ENCODE results near the gene ARMH3.
A peak's percentile ranks its signal among the peaks of the same experiment; 100 is the strongest.
"Not testable (repeated sequence)": the region's sequence is repeated elsewhere in the genome, so short reads cannot be mapped to it uniquely, and the experiment has no call there.

ARMH3 gene

GRCh38 chr10:102046095-102046494, 9.9 kb downstream of the ARMH3 start:
- no peak for DNase-seq (ENCODE audit: low spot score)

DNA sequence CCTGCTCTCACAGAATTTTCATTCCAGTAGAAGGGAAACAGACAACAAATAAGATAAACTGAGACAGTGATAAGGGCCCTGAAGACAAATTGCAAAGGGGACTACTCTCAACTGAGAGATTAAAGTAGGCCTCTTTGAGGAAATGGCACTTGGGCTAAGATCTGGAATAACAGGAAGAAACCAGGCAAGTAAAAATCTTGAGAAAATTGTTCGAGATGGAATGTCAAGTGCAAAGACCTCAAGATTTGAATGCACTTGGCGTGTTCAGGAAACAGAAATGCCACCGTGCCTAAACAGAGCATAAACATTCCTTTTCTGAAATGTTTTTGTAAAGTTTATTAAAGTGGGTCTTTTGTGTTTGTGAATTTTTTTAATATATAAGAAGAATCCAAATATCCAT, 10.7 kb downstream of the ARMH3 start:
- no peak for DNase-seq (ENCODE audit: low spot score)

DNA sequence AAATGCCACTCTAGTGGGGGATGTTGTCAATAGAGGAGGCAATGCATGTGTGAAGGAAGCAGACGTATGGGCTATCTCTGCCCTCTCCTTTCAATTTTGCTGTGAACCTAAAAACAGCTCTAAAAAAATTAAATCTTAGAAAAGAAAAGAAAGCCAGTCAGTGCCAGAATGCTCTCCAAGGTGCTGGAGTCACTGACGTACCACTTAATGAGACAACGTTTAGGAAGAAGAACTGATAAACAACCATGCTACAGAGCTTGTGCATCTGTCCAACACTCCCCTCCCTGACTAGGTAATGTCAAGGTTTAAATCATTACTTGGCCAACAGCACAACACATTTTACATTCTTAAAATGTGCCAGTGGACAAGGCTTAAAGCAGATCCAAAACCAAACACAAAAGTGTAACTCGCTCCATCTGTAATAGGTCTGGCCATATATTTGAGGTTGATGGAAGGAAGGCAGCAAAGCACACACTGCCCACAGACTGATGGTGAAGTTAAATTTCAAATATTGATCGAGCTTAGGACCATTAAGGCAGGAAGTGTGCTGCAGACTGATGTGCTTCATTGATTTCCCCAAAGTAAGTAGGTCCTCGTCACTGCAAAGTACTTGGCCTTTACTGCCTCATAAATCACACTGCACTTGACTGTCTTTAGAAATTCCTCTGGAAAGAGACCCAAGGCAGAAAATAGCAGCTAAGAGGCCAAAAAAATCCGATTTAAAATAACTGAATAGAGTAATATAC, 15.5 kb downstream of the ARMH3 start:
- DNase-seq (ENCODE audit: low spot score): no peak

DNA sequence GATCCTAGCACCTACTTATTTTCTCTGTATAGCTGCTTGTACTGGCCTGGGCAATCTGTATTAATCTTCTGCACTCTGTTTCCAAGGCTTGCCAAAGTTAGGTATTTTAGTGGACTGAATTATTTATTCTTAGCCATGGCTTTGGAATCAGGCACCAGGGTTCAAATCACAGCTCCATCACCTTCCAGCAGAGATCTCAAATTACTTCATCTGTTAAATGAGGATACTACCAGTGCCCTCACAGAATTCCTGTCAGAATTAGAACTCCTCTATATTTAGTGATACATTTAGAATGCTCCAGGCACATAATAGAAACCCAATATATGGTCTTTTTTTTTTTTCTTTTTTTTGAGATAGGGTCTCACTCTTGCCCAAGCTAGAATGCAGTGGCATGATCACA, 17.6 kb downstream of the ARMH3 start:
- no peak for DNase-seq (ENCODE audit: low spot score)

- not testable (repeated sequence) for DNase-seq (ENCODE audit: low spot score)
These were observed 20.2 kb downstream of the ARMH3 start for GRCh38 chr10:102035807-102036206.

GRCh38 chr10:102033787-102034186, 22.2 kb downstream of the ARMH3 start:
- no peak for DNase-seq (ENCODE audit: low spot score)

GRCh38 chr10:102027261-102027660, 28.7 kb downstream of the ARMH3 start:
- no peak for DNase-seq (ENCODE audit: low spot score)

- no peak for DNase-seq (ENCODE audit: low spot score)
These were observed 31.2 kb downstream of the ARMH3 start for GRCh38 chr10:102024799-102025198.

DNA sequence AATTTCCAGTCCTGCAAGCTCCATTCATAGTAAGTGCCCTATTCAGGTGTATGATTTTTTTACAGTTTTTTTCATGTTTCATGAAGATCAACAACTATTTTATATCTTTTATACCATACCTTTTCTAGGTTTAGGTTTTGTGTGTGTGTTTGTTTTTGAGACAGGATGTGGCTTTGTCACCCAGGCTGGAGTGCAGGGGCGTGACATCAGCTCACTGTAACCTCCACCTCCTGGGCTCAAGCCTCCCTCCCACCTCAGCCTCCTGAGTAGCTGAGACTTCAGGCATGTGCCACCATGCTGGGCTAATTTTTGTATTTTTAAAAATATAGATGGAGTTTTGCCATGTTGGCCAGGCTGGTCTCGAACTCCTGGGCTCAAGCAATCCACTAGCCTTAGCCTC, 35.0 kb downstream of the ARMH3 start:
- DNase-seq (ENCODE audit: low spot score): no peak

DNA sequence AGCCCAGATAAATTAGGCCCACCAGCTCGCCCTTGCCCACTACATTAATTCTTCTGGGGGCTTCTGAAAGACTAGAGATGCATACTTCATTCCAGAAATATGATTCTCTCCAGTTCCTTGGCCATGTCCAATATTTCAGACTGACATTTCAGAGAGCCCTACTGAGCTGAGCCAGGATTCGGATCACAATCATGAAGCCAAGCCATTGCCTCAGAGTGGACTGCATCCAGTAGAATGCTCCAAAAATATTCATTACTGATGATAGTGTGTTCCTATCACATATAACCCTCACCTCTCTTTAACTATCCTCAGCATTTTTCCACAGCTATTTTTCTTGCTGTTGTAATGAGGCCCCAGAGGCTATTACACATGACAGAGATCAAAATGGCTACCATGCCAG, 38.7 kb downstream of the ARMH3 start:
- DNase-seq (ENCODE audit: low spot score): no peak

DNA sequence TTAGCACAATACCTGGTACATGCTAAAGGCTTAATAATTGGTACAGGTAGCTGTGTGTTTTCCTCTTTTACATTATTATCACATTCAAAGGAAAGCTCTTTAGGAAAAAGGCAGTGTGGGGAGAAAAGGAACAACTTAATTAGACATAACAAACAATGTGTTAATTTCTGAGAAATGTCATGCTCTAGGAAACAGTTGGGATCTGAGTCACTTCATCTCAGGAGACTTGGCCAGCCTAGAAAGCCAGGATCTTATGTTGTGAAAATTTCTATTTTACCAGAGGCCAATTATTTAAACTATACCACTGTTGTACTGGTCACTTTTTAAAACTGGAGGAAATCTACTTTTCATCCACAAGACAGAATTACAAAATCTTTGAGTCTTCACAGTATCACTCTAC, 39.6 kb downstream of the ARMH3 start:
- no peak for DNase-seq (ENCODE audit: low spot score)

GRCh38 chr10:102010961-102011360, 45.0 kb downstream of the ARMH3 start:
- no peak for DNase-seq (ENCODE audit: low spot score)

DNA sequence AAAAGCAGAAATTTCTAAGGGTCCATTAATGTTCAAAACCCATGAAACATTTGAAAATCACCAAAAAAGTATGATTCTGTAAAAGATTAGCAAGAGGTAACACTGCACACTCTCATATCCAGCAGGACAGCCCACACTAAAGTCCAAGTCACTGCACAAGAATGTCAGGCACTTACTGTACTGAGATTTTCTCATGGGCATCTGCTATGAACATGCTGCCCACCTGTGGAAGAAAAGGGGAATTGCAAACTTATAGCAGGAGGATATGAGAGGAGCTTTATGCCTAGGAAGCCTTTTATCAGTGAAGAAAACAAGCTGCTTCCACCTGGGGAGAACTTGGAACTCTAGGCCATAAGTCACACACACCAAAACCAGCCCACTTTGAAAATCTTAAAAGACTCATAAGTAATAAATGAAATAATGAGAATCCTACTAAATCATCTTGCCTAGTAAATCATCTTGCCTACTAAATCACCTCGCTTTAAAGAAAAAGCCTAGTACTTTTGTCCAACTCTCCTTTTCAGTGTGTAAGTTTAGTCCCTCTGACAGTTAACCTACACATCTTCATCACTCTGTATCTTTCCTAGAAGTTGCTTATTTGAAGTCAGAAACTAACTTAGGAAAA, 46.1 kb downstream of the ARMH3 start:
- DNase-seq (ENCODE audit: low spot score): peak; percentile 81

DNA sequence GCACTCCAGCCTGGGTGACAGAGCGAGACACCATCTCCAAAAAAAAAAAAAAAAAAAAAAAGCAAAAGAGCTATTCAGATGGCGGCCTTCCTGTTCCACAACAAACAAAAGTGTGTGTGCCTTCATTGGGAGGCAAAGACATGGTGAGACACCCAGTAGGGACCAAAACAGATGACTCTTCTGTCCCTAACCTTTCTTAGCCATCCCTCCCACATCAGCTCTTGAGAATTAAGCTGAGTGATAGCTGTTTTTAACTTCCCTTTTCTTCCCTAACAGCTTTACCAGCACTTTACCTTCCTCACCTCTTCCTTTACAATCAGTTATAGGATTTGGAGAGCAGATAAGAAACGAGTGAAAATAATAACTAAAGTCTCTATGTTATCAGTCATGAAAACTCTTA, 48.2 kb downstream of the ARMH3 start:
- no peak for DNase-seq (ENCODE audit: low spot score)

- not testable (repeated sequence) for DNase-seq (ENCODE audit: low spot score)
These were observed 48.9 kb downstream of the ARMH3 start for GRCh38 chr10:102007031-102007430.

- DNase-seq (ENCODE audit: low spot score): no peak
These were observed 51.6 kb downstream of the ARMH3 start for GRCh38 chr10:102004376-102004775.

- DNase-seq (ENCODE audit: low spot score): peak; percentile 42
These were observed 52.4 kb downstream of the ARMH3 start for GRCh38 chr10:102003541-102003940.

- DNase-seq (ENCODE audit: low spot score): no peak
These were observed 54.4 kb downstream of the ARMH3 start for GRCh38 chr10:102001435-102002068.

GRCh38 chr10:101997803-101998202, 58.2 kb downstream of the ARMH3 start:
- DNase-seq (ENCODE audit: low spot score): no peak

- DNase-seq (ENCODE audit: low spot score): no peak
These were observed 60.4 kb downstream of the ARMH3 start for GRCh38 chr10:101995451-101996063.

- DNase-seq (ENCODE audit: low spot score): no peak
These were observed 62.2 kb downstream of the ARMH3 start for GRCh38 chr10:101993651-101994200.

GRCh38 chr10:101993221-101993620, 62.8 kb downstream of the ARMH3 start:
- no peak for DNase-seq (ENCODE audit: low spot score)

- DNase-seq (ENCODE audit: low spot score): no peak
These were observed 68.8 kb downstream of the ARMH3 start for GRCh38 chr10:101987136-101987535.
